HepG2 (cell line): ENCODE measurements around the gene NAA38. TPM values are rescaled to one million over a fixed set of nuclear protein-coding genes. Genes with fewer than 3 reads are reported as not detected.

Experiments used
- FOXA1 ChIP-seq, 2 experiments: fragments of 450-650 bp in 1 of 2; sonication (generic) in 1 of 2; formaldehyde crosslinking in 1 of 2; IDR thresholded peaks; 2 replicates each; pipeline versions ENCODE4 v1.4.0 to v1.6.1; 2016 to 2020; ENCODE audit warnings: missing genetic modification reagents in 1 of 2
- GABPA ChIP-seq, 2 experiments: IDR thresholded peaks; 2 replicates each; pipeline ENCODE4 v1.6.1; 2011 to 2016; ENCODE audit warnings: low read depth in 2 of 2, low read length in 1 of 2, missing biosample characterization in 1 of 2, missing genetic modification characterization in 1 of 2
- SKI ChIP-seq: fragments of 450-650 bp; IDR thresholded peaks from one replicate; pipeline ENCODE4 v1.6.1; 2018; ENCODE audit warnings: mild to moderate bottlenecking; ENCODE audit not compliant: partially characterized antibody
- ZBTB7A ChIP-seq: sonication (generic); formaldehyde crosslinking; IDR thresholded peaks from 2 replicates; pipeline ENCODE4 v1.8.0; 2022; ENCODE audit warnings: mild to moderate bottlenecking, missing genetic modification reagents
- polyA plus RNA-seq, 8 experiments: library from polyadenylated mRNA; depleted of rRNA in 3 of 8; stranded (reverse) in 7 of 8; unstranded in 1 of 8; fragments of >200 nt; fragmentation: Illumina TruSeq in 4 of 8; extraction: Trizol in 4 of 8; gene quantifications; 2 replicates each; pipeline versions ENCODE4 v1.2.1 to v1.2.3, GENCODE V29; 2011 to 2016; ENCODE audit warnings: low read depth in 4 of 8, missing spikeins in 1 of 8, mixed read lengths in 1 of 8; ENCODE audit not compliant: insufficient read depth in 1 of 8
- total RNA-seq, 5 experiments: library from RNA; depleted of rRNA; stranded (reverse); fragments of >200 nt; fragmentation: Illumina TruSeq; extraction: Trizol; gene quantifications; 2 replicates each; pipeline ENCODE4 v1.2.3, GENCODE V29; 2016; ENCODE audit warnings: low read depth in 1 of 5
- TF ChIP-seq, protein P1 (sequence below): sonication (generic); formaldehyde crosslinking; IDR thresholded peaks from 2 replicates; pipeline ENCODE4 v1.4.0; 2020; ENCODE audit warnings: missing genetic modification reagents
- TF ChIP-seq, protein P2 (sequence below): sonication (generic); formaldehyde crosslinking; IDR thresholded peaks from 2 replicates; pipeline ENCODE4 v1.4.0; 2020; ENCODE audit warnings: missing genetic modification reagents, borderline replicate concordance
- TF ChIP-seq, protein P3 (sequence below): sonication (generic); formaldehyde crosslinking; IDR thresholded peaks from 2 replicates; pipeline ENCODE4 v1.4.0; 2020; ENCODE audit warnings: missing genetic modification reagents
- TF ChIP-seq, protein P4 (sequence below): sonication (generic); formaldehyde crosslinking; IDR thresholded peaks from 2 replicates; pipeline ENCODE4 v1.8.1; 2023; ENCODE audit warnings: mild to moderate bottlenecking, missing genetic modification reagents, borderline replicate concordance
- TF ChIP-seq, protein P5 (sequence below): sonication (generic); formaldehyde crosslinking; IDR thresholded peaks from 2 replicates; pipeline ENCODE4 v1.5.1; 2020; ENCODE audit warnings: missing genetic modification reagents, mild to moderate bottlenecking, borderline replicate concordance
- TF ChIP-seq, protein P6 (sequence below): fragments of 450-650 bp; IDR thresholded peaks from 2 replicates; pipeline ENCODE4 v1.6.1; 2017; ENCODE audit warnings: mild to moderate bottlenecking
- TF ChIP-seq, protein P7 (sequence below): sonication (generic); formaldehyde crosslinking; IDR thresholded peaks from 2 replicates; pipeline ENCODE4 v1.4.0; 2020; ENCODE audit warnings: missing genetic modification reagents

NAA38 gene
- total and polyA plus RNA-seq, 2 of the 13 experiments (the other 11 are each of a cell fraction or from before 2014, with no cell fraction given): 46.9 to 91.6 TPM

DNA sequence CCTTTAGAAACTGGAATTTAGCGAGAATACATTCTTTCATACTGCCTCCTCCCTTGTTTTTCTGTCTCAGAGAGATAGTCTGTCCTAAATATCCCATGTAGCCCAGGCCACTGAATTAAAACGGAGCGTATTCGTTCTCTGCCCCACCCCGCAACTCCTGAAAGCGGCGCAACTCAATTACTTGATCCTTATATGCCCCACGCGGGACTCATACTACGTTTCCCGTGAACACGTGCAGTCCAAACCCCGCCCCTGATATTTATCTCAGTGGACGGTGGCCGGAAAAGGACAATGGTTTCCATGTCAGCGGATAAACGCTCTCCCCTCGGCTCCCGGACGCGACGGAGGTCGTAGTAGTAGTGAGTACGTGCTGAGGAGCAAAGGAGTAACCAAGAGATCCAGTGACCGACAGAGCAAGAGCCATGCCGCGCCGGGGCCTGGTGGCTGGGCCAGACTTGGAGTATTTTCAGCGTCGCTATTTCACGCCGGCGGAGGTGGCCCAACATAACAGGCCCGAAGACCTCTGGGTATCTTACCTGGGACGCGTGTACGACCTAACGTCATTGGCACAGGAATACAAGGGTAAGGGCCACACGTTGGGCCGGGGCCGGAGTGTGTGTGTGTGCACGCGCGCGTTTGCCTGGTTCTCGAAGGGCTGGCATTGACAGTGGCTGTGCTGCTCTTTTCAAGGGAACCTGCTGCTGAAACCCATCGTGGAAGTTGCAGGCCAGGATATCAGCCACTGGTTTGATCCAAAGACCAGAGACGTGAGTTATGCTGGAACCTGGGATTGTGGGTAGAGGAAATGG lies 558 bp upstream of the NAA38 start, which contains the start of gene CYB5D1 (continued):
- TF ChIP-seq SKI (peak; percentile 34), FOXA1 (IDR thresholded peaks at IDR 0.05) (no peak), FOXA1 (CRISPR knock-in tag; IDR thresholded peaks at IDR 0.05) (no peak), GABPA (IDR thresholded peaks at IDR 0.05; ENCODE audit: low read depth, low read length) (no peak), GABPA (CRISPR knock-in tag; IDR thresholded peaks at IDR 0.05; ENCODE audit: low read depth) (no peak; the same call in none of the 2 replicates), ZBTB7A (CRISPR knock-in tag) (no peak)
- TF ChIP-seq, protein P1, sequence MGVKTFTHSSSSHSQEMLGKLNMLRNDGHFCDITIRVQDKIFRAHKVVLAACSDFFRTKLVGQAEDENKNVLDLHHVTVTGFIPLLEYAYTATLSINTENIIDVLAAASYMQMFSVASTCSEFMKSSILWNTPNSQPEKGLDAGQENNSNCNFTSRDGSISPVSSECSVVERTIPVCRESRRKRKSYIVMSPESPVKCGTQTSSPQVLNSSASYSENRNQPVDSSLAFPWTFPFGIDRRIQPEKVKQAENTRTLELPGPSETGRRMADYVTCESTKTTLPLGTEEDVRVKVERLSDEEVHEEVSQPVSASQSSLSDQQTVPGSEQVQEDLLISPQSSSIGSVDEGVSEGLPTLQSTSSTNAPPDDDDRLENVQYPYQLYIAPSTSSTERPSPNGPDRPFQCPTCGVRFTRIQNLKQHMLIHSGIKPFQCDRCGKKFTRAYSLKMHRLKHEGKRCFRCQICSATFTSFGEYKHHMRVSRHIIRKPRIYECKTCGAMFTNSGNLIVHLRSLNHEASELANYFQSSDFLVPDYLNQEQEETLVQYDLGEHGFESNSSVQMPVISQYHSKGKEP: no peak
- TF ChIP-seq, protein P2, sequence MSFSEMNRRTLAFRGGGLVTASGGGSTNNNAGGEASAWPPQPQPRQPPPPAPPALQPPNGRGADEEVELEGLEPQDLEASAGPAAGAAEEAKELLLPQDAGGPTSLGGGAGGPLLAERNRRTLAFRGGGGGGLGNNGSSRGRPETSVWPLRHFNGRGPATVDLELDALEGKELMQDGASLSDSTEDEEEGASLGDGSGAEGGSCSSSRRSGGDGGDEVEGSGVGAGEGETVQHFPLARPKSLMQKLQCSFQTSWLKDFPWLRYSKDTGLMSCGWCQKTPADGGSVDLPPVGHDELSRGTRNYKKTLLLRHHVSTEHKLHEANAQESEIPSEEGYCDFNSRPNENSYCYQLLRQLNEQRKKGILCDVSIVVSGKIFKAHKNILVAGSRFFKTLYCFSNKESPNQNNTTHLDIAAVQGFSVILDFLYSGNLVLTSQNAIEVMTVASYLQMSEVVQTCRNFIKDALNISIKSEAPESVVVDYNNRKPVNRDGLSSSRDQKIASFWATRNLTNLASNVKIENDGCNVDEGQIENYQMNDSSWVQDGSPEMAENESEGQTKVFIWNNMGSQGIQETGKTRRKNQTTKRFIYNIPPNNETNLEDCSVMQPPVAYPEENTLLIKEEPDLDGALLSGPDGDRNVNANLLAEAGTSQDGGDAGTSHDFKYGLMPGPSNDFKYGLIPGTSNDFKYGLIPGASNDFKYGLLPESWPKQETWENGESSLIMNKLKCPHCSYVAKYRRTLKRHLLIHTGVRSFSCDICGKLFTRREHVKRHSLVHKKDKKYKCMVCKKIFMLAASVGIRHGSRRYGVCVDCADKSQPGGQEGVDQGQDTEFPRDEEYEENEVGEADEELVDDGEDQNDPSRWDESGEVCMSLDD: no peak
- TF ChIP-seq, protein P3, sequence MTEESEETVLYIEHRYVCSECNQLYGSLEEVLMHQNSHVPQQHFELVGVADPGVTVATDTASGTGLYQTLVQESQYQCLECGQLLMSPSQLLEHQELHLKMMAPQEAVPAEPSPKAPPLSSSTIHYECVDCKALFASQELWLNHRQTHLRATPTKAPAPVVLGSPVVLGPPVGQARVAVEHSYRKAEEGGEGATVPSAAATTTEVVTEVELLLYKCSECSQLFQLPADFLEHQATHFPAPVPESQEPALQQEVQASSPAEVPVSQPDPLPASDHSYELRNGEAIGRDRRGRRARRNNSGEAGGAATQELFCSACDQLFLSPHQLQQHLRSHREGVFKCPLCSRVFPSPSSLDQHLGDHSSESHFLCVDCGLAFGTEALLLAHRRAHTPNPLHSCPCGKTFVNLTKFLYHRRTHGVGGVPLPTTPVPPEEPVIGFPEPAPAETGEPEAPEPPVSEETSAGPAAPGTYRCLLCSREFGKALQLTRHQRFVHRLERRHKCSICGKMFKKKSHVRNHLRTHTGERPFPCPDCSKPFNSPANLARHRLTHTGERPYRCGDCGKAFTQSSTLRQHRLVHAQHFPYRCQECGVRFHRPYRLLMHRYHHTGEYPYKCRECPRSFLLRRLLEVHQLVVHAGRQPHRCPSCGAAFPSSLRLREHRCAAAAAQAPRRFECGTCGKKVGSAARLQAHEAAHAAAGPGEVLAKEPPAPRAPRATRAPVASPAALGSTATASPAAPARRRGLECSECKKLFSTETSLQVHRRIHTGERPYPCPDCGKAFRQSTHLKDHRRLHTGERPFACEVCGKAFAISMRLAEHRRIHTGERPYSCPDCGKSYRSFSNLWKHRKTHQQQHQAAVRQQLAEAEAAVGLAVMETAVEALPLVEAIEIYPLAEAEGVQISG (CRISPR knock-in tag): peak; percentile 3; the same call in 1 of the 2 replicates
- TF ChIP-seq, protein P4, sequence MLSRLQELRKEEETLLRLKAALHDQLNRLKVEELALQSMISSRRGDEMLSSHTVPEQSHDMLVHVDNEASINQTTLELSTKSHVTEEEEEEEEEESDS: no peak
- TF ChIP-seq, protein P5, sequence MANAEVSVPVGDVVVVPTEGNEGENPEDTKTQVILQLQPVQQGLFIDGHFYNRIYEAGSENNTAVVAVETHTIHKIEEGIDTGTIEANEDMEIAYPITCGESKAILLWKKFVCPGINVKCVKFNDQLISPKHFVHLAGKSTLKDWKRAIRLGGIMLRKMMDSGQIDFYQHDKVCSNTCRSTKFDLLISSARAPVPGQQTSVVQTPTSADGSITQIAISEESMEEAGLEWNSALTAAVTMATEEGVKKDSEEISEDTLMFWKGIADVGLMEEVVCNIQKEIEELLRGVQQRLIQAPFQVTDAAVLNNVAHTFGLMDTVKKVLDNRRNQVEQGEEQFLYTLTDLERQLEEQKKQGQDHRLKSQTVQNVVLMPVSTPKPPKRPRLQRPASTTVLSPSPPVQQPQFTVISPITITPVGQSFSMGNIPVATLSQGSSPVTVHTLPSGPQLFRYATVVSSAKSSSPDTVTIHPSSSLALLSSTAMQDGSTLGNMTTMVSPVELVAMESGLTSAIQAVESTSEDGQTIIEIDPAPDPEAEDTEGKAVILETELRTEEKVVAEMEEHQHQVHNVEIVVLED (CRISPR knock-in tag): peak; percentile 54
- TF ChIP-seq, protein P6, sequence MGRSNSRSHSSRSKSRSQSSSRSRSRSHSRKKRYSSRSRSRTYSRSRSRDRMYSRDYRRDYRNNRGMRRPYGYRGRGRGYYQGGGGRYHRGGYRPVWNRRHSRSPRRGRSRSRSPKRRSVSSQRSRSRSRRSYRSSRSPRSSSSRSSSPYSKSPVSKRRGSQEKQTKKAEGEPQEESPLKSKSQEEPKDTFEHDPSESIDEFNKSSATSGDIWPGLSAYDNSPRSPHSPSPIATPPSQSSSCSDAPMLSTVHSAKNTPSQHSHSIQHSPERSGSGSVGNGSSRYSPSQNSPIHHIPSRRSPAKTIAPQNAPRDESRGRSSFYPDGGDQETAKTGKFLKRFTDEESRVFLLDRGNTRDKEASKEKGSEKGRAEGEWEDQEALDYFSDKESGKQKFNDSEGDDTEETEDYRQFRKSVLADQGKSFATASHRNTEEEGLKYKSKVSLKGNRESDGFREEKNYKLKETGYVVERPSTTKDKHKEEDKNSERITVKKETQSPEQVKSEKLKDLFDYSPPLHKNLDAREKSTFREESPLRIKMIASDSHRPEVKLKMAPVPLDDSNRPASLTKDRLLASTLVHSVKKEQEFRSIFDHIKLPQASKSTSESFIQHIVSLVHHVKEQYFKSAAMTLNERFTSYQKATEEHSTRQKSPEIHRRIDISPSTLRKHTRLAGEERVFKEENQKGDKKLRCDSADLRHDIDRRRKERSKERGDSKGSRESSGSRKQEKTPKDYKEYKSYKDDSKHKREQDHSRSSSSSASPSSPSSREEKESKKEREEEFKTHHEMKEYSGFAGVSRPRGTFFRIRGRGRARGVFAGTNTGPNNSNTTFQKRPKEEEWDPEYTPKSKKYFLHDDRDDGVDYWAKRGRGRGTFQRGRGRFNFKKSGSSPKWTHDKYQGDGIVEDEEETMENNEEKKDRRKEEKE: no peak
- TF ChIP-seq, protein P7, sequence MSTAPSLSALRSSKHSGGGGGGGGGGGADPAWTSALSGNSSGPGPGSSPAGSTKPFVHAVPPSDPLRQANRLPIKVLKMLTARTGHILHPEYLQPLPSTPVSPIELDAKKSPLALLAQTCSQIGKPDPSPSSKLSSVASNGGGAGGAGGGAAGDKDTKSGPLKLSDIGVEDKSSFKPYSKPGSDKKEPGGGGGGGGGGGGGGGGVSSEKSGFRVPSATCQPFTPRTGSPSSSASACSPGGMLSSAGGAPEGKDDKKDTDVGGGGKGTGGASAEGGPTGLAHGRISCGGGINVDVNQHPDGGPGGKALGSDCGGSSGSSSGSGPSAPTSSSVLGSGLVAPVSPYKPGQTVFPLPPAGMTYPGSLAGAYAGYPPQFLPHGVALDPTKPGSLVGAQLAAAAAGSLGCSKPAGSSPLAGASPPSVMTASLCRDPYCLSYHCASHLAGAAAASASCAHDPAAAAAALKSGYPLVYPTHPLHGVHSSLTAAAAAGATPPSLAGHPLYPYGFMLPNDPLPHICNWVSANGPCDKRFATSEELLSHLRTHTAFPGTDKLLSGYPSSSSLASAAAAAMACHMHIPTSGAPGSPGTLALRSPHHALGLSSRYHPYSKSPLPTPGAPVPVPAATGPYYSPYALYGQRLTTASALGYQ (CRISPR knock-in tag): no peak
